PC-9 (cell line): ENCODE data around the gene SEC24C.
"Not testable (repeated sequence)": the region's sequence is repeated elsewhere in the genome, so short reads cannot be mapped to it uniquely, and the experiment has no call there.

ENCODE experiments used
- CTCF ChIP-seq: fragments of 200-600 bp; sonication (generic); conservative IDR thresholded peaks from 2 replicates; pipeline ENCODE4 v1.6.1; 2017; ENCODE audit warnings: mixed run types, antibody characterized with exemption, mild to moderate bottlenecking, moderate library complexity
- EZH2 ChIP-seq: fragments of 200-600 bp; sonication (generic); IDR thresholded peaks from 2 replicates; pipeline ENCODE4 v1.8.0; 2017; ENCODE audit warnings: antibody characterized with exemption, low read depth

GRCh38 chr10:73695302-73695701 is 48.9 kb upstream of the SEC24C start:
- TF ChIP-seq CTCF, EZH2: not testable (repeated sequence)
